NCI-H146 treated with DMSO at 0.1 percent for 48 hours (cell line): Measurements from ENCODE around the gene MPDZ.
"Not testable (repeated sequence)": the region's sequence is repeated elsewhere in the genome, so short reads cannot be mapped to it uniquely, and the experiment has no call there.

Experiments
- DNase-seq: peaks from one replicate; lab custom pipeline; 2025; ENCODE audit not compliant: unreplicated experiment; lab: John Stamatoyannopoulos, UW

MPDZ gene

DNA sequence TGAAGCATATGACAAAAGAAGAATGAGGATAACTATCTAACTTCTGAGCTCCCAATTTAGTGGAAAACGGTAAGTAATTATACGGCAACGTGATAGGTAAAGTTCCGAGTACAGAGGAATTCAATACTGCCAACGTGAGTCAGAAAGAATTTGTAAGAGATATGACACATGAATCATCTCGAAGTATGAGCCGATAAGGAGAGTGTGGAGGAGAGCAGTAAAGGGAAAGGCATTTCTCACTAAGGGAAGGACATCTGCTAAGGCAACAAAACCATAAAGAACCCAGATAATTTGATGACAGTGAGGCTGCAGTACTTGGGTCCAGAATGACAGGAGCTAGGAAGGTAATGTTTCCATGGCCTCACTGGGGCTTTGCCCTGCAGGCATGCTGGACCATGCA, 11.0 kb downstream of the MPDZ start:
- no peak for DNase-seq

DNA sequence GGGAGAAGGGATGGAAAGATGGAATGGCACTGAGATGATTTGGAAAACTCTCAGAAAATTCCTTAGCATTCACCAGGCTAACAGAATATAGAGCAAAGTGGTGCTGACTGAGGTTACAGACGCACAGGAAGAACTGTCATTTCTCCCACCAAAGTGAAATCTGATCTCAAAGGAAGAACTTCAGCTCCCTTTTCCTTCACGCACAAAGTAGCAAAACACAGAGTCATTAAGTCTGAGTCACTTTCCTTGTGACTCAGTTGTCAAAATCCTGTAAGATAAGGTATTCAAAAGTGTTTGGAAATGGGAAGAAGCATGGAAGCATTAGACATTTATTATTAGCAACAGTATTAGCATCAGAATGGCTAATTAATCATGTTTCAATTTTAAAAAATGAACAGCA, 11.7 kb downstream of the MPDZ start:
- no peak for DNase-seq

DNA sequence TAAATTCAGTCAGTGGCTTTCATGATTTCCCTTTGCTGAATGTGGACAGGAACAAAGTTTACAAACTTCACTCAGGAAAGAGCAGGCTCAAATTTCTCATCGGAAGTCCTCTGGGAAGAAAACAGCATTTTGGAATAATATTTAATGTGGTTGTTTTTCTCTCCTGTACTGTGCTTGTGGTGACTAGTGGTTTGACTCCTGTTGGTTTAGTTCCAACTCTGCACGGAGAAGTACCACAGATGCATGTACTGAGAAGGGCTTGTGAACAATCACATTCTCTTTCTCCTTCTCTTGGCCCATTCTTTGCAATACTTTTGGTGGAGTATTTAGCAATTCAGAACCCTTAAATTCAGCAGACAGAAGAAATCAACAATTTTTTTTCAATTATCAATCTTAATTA, 13.3 kb downstream of the MPDZ start:
- no peak for DNase-seq

DNA sequence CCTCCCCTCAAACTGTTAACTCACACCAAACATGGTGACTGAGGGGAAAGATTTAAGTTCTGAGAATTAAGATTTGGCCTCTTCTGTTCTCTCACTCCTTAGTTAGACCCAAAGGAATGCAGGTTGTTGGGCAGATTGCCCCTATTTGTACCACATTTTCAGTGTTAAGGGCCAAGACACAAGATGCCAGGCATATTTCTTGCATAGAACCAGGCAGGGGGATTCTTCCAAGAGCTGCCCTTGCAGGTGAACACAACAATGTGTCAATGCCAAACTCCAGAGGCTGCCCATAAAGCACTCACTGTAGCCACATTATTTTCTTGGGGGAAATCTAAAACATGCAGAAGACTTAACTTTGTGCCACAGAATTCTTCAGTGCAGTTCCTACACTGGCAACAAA, 14.7 kb downstream of the MPDZ start:
- no peak for DNase-seq

DNA sequence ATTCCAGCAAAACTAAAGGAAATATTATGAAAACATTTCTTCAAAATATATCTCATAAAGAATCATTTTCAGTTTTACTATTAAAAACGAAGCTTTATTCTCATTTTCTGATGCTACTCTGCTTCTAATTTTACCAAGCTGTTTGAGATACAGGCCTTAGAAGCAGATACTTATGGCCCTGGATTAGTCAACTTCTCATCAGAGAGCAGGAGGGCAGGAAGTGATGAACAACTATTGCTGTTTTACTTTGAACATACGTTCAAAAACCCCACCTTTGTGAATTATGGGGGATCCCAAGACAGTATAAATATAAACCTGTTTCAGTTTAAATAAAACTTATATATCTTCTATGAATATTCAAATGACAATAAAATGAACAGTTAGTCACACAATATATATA, 16.0 kb downstream of the MPDZ start:
- DNase-seq: no peak

DNA sequence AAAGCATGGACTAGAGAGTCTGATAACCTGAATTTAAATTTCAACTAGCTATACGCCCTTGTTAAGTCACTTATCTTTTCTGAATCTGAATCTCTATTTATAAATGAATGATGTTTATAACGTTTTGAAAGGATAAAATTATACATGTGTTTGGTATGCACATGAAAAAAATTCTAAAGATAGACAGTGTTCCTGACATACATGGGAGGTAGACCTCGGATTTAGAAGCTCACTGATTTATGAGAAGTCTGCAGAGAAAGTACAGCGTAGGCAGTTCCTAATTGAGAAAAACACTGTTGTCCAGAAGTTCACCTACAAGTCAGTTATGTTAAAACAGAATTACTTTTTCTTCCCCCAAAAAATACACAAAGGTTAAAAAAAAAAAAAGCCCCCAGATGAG, 26.6 kb downstream of the MPDZ start:
- DNase-seq: no peak

DNA sequence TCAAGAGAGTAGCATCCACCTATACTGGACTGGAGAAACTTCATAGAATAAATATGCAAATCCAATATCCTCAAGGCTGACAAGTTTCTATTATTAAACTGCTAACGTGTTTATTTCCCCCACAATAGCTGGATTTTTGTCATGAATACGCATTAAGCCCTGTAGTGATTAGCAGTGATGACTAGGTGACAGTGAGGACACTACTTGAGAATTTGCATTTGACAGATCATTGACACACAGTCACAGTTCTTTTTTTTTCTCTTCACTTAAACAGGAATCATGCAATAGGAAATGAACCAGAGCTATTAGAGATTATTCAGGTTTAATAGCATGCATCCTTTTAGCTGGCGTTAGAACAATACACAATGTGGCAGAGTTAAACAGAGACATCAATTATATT, 35.3 kb downstream of the MPDZ start:
- peak; percentile 100 for DNase-seq

DNA sequence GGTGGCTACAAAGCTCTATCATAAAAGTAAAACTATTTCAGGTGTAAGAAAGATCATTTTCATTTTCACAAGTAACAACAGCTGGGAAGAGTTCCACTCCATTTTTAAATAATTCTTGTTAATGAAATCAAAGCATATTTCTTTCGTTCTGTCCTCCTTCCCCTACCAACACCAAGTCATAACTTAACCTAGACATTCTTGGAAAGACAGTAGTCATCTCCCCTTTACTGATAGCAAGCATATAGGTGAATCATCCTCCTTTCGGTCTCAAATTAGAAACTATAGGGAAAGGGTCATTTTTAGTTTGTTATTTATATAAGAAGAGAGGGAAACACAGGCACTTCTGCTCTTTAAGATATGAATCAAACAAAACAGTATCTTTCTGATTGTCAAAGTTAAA, 38.2 kb downstream of the MPDZ start:
- DNase-seq: no peak

DNA sequence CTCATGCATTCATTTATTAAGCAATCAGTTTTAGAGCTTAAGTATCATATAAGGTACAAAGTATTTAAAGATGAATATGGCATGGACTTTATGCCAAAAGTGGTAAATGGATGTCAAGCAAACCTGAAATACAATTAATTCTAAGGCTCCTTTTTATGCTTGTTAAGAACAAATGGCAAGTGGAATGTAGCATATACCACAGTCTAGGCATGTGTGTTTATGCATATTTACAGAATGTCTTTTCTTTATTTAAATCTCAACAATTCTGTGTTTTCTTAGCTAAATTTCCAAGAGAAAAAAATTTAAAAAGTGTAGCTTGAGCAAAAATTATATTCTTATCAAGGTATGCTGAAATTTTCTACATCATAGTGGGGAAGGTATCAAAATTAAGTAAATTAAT, 39.8 kb downstream of the MPDZ start:
- DNase-seq: no peak

DNA sequence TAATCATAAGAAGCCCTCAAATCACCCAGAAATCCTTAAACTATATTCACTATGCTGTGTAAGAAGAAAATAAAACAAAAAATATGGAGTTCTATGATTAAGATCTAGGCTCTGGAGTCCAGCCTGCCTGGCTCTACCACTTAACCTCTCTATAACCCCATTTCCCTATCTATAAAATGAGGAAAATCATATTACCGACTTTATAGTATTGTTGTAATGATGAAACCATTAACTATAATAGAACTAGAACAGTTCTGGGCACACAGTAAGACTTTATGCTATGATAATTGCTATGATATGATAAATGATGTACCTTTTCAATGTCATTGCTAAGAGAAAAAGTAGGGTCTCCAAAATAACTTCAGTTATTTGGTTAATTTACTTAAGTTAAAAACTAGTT, 40.3 kb downstream of the MPDZ start:
- DNase-seq: no peak

DNA sequence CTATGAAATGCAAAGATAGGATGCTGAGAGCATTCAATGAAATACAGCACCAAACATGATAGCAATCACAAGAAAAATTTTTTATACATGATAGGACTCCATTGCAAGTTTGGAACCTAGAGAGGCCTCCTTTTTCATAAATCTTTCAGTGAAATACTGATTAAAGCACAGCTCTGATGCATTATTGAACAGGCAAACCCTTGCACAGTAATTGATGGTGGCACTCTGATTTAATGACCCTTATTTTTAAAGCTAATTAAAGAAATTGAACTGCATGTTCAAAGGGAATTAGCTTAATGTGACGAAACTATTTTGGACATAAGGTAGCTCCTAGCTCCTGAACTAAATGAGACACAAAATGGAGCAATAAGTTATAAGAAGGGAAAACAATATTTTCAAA, 44.6 kb downstream of the MPDZ start:
- no peak for DNase-seq

DNA sequence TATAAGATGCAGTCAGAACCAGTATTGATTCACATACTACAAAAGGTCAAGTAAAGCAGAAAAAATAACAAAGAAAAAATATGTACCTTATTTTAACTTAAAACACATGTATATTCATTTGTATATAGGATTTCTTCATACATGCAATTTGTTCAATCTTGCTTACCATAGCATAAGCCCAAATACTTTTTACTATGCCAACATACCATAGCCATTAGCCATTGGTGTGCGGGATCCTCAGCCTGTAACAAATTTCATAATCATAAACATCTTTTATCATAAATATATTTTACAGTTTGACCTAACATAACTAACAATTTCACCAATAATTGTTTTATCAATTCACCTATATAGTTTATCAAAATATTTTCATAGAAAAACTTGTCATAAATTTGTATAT, 51.1 kb downstream of the MPDZ start:
- no peak for DNase-seq

DNA sequence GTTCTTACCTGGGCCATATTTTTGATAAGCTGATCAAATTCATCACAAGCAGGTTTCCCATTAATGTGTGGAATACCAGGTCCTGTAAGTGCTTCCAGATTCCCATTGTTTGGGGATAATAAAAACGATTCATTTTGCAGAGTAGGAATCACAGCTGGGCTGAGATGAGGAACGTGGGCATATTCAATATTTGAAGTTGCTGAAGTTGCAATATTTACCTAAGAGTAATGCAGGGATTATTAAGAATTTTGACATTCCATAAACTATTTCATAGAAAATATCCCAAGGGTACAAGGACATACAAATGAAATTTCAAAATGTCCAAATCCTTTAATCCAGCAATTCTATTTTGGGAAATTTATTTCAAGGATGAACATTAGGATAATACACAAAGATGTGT, 55.1 kb downstream of the MPDZ start:
- DNase-seq: no peak

DNA sequence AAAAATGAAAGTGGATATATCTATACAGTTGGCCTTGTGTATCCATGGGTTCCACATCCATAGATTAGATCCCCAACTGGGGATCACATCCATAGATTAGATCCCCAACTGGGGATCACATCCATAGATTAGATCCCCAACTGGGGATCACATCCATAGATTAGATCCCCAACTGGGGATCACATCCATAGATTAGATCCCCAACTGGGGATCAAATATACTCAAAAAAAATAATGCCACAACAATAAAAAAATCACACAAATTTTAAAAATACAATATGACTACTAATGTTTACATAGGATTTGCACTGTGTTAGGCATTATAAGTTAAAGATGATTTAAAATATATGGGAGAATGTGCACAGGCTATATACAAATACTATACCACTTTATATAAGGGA, 56.8 kb downstream of the MPDZ start:
- not testable (repeated sequence) for DNase-seq

DNA sequence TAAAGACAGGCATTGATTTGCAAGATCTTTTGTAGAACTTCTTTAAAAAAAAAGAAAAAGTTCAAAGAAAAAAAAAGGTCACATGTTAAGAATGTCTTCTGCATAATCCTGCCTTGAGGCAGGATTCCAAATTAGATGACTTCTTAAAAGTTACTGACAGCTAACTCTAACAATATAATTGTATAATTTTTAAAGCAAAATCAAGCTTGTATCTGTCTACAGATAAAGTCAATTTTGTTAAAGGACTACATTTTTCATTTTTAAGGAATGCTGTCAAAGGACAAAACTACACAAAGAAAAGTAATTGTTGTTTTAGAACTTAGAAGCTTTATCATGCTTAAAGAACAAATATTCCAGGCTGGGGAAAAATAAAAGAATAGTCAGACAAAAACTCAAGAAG, 57.8 kb downstream of the MPDZ start:
- no peak for DNase-seq

DNA sequence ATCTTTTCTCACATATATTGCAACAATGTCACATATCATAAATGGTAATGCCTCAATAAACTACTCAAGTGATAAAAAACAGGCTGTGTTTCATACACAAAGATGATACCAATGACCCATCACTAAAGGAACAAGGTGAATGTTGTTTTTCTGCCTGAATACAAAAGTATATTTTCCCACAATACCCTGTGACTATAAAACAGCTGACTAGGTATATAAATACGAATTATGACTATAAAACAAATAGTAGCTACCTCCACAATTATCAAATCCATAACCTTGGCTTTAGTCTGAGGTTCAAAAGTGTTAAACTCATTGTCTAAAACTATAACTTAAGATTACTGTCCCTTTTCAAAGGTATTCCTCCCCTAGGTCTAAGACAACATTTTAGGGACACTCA, 58.7 kb downstream of the MPDZ start:
- no peak for DNase-seq

DNA sequence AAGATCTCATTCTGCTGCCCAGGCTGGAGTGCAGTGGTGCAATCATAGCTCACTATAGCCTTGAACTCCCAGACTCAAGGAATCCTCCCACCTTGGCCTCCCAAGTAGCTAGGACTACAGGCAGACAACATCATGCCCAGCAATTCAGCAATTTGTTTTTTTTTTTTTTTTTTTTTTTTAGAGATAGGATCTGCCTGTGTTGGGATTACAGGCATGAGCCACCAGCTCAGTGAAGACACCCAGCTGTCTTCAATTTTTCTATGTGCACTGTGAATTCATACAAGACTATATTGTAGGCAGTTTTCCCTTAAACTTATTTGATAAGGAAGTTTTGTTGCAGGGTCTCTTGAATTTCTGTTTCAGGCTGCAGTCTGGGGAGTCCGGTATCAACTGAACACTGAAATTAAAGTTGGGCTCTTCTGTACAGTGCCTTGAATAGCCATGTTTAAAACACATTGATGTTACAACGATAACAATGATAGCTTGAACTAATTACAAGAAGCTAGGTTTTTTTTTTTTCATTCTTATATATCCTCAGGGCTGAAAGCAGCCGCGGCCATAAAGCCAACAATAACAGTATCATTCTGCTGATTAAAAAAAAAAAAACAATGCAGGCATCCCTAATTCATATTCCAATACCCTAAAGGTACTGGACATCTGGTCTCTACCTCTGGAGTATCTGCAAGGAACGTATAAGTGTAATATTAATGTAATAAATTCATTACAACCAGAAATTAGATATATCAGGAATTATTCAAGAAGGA, 63.5 kb downstream of the MPDZ start:
- DNase-seq: no peak

DNA sequence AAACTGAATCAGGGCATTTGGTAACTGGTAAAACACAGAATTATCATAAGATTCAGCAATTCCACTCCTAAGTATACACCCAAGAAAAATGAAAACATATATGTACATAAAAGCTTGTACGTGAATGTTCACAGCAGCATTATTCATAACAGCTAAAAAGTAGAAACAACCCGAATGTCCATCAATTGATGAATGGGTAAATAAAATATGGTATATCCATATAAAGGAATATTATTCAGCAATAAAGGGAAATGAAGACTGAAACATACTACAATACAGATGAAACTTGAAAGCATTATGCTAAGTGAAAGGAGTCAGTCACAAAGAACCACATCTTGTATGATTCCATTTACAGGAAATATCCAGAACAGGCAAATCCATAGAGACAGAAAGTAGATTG, 65.5 kb downstream of the MPDZ start:
- DNase-seq: no peak

DNA sequence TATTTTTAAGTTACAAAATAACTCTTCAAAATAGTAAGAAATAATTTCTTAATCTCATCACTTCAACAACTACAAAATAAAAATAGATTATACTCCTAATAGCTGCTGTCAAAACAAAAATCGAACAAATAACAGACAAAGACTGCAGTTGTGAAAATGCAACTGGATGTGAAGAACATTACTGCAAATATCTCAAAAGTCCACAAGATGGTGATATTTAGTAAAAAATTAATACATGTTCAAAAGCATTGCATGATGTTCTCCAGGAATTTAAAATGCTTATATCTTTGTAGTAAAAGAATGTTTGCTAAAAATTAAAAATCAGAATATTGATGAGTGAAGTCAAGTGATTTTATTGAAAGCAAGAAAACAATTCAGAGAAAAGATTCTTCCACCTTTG, 66.2 kb downstream of the MPDZ start:
- no peak for DNase-seq

DNA sequence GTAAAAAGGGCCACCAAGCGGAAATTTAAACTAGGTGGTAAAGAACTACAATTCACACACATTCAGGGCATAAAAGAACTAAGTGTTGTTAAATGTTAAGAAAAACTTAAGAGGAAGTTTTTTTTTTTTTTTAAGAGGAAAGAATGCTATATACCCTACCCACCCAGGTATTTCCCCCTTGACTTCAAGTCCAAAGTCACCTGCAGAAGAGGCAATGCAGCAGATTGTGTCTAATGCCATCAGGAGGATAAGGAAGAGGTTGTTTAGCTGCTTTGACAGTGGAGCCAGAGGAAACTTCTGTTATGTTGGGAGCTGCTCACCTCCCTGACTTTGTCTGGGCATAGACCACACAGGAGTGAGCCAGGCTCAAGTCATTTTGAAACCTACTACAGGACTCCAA, 69.2 kb downstream of the MPDZ start:
- no peak for DNase-seq

DNA sequence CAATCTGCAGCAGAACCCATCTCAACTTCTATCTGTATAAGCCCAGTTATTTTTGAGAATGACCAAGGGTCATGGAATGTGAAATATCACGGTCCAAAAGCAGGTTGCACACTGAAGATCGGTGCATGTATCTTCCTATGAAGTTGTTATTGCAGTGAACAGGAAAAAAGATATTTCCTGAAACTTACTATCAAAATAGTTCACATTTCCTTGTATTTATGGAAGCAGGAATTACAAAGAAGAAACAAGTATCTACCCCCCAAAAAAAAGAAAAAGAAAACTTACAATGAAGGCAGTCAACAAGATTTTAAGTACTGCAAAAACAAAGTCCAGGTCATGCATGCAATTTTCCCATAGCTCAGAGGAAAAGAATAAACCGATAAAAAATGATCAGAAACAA, 70.0 kb downstream of the MPDZ start:
- no peak for DNase-seq

DNA sequence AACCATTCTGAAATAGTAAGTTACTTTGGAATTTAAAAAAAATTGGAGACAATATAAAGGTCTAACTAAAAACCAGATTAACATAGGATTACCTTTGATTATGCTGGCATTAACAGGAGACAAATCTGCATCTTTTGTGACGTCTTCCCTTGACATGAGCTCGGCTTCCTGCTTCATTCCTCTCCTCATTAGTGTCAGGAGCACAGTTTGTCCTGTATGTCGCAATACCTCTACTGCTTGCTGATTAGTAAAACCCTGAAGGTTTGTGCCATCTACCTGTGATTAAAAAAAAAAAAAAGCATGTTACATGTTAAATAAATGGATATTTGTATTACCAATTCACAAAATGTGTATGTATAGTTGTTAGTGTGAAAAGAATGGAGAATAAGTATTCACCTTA, 73.7 kb downstream of the MPDZ start:
- DNase-seq: no peak

DNA sequence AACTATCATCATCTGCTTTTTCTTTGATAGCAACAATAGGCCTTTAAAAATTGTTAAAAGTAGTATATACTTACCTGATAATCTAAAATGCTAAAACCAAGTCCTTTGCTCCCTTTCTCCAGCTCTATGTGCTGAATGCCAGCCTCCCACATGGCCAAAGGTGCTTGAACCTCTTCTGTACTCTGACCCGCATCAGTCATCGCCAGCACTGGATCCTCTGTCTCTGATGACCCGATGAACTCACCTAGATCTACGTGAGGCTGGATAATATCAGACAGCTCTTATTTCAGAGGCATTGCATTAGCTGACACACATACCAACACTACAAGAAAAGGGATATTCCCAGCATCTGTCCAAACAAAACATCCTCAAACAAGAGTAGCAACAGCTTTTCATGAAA, 89.5 kb downstream of the MPDZ start:
- DNase-seq: no peak

DNA sequence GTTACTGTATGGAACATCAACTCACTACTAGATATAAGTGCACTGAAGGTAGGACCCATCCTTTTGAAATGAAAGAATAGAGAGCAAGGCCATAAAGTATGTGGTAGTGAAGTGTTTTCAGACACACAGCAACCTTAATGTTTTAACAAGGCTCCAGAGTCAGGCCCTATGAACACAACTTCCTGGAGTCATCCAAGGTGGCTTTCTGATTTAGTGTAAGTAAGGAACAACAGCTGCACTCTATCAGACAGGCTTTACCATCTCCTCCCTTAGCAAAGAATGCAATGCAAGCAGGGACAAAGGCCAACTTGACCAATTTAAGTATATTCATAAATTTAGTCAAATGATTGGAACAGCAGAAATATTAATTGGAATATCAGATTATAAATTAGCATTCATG, 90.1 kb downstream of the MPDZ start:
- DNase-seq: no peak
